H1 (cell line): ENCODE results near the gene ABHD6. TPM values are rescaled to one million over a fixed set of nuclear protein-coding genes. Genes with fewer than 3 reads are reported as not detected.

Experiments used
- CTCF ChIA-PET: fragments of 300-600 bp; sonication (Branson Sonifier 250); formaldehyde crosslinking; loops from one replicate; lab custom pipeline; 2021; ENCODE audit not compliant: partially characterized antibody; lab: Charles Lee
- POLR2A ChIA-PET: fragments of 300-600 bp; sonication (Branson Sonifier 250); formaldehyde crosslinking; loops from one replicate; lab custom pipeline; 2021; ENCODE audit warnings: inconsistent platforms; ENCODE audit not compliant: partially characterized antibody; lab: Charles Lee
- DNase-seq, 2 experiments: peaks; one replicate each; pipeline versions ENCODE4 v3.0.0 to v3.0.0-alpha.2; 2010 to 2022; ENCODE audit warnings: low spot score in 2 of 2, low read depth in 1 of 2, mixed read lengths in 1 of 2
- FAIRE-seq: peaks from 2 replicates; lab custom pipeline; 2011; peaks lifted over from hg19 to GRCh38; lab: Jason Lieb, UNC
- H2AFZ ChIP-seq: 2 replicates; pipeline ENCODE4 v1.8.1; 2012; ENCODE audit warnings: low read length, inconsistent platforms
- H2AK5ac ChIP-seq: 2 replicates; pipeline ENCODE4 v1.6.1; 2013; ENCODE audit warnings: low read depth, low read length
- H2BK120ac ChIP-seq: replicated peaks from 2 replicates; pipeline ENCODE3; 2013; ENCODE audit warnings: low read depth, low read length, inconsistent platforms
- H2BK12ac ChIP-seq: 2 replicates; pipeline ENCODE4 v1.6.1; 2013; ENCODE audit warnings: low read depth, low read length
- H2BK15ac ChIP-seq: 2 replicates; pipeline ENCODE4 v1.6.1; 2013; ENCODE audit warnings: low read length
- H2BK20ac ChIP-seq: 2 replicates; pipeline ENCODE4 v1.6.1; 2013; ENCODE audit warnings: low read length
- H2BK5ac ChIP-seq: 2 replicates; pipeline ENCODE4 v1.6.1; 2013; ENCODE audit warnings: low read depth, low read length
- H3K14ac ChIP-seq: 2 replicates; pipeline ENCODE4 v1.6.1; 2013; ENCODE audit warnings: inconsistent platforms; ENCODE audit not compliant: insufficient read length
- H3K18ac ChIP-seq: 2 replicates; pipeline ENCODE4 v1.6.1; 2013; ENCODE audit warnings: low read length; ENCODE audit errors: extremely low read depth
- H3K23ac ChIP-seq: 2 replicates; pipeline ENCODE4 v1.6.1; 2013; ENCODE audit warnings: inconsistent platforms; ENCODE audit not compliant: insufficient read length
- H3K23me2 ChIP-seq: 2 replicates; pipeline ENCODE4 v1.6.1; 2013; ENCODE audit warnings: low read depth, low read length
- H3K27ac ChIP-seq: 2 replicates; pipeline ENCODE4 v1.6.1; 2011; ENCODE audit warnings: low read depth, low read length, inconsistent platforms
- H3K27me3 ChIP-seq, 4 experiments: replicated peaks in 1 of 4; 1 replicate in 1 of 4; 2 replicates in 3 of 4; pipeline versions ENCODE4 v1.6.1 to v1.8.1; 2011 to 2013; ENCODE audit warnings: low read length in 3 of 4, mild to moderate bottlenecking in 3 of 4, inconsistent platforms in 2 of 4, mixed read lengths in 2 of 4, moderate library complexity in 1 of 4; ENCODE audit not compliant: control insufficient read depth in 3 of 4, insufficient read depth in 3 of 4; ENCODE audit errors: extremely low read depth in 1 of 4
- H3K36me3 ChIP-seq, 4 experiments: 2 replicates each; pipeline versions ENCODE4 v1.6.1 to v1.8.1; 2011 to 2013; ENCODE audit warnings: mild to moderate bottlenecking in 4 of 4, low read length in 3 of 4, moderate library complexity in 2 of 4, control low read depth in 1 of 4, inconsistent platforms in 1 of 4; ENCODE audit not compliant: insufficient read depth in 4 of 4, control insufficient read depth in 2 of 4
- H3K4ac ChIP-seq: replicated peaks from 2 replicates; pipeline ENCODE3; 2013; ENCODE audit warnings: low read length, low read depth, mixed read lengths, inconsistent platforms; ENCODE audit not compliant: insufficient read length
- H3K4me1 ChIP-seq, 4 experiments: replicated peaks in 1 of 4; 1 replicate in 1 of 4; 2 replicates in 3 of 4; pipeline versions ENCODE4 v1.6.1 to v1.8.1; 2011 to 2013; ENCODE audit warnings: low read length in 3 of 4, inconsistent platforms in 2 of 4, mixed read lengths in 1 of 4; ENCODE audit not compliant: insufficient read depth in 4 of 4, control insufficient read depth in 3 of 4
- H3K4me2 ChIP-seq, 2 experiments: 2 replicates each; pipeline versions ENCODE4 v1.6.1 to v1.8.1; 2011 to 2013; ENCODE audit warnings: low read depth in 2 of 2, low read length in 2 of 2, control low read depth in 1 of 2, inconsistent platforms in 1 of 2, mild to moderate bottlenecking in 1 of 2; ENCODE audit not compliant: insufficient read depth in 1 of 2
- H3K4me3 ChIP-seq, 4 experiments: fragments of 200-600, 300-600 bp in 1 of 4; sonication (generic), shearing (Covaris generic), sonication (Bioruptor Twin) in 1 of 4; 2 replicates each; pipeline versions ENCODE4 v1.5.1 to v1.8.1; 2011 to 2016; ENCODE audit warnings: low read length in 4 of 4, low read depth in 3 of 4, control low read depth in 2 of 4, inconsistent platforms in 2 of 4, mild to moderate bottlenecking in 2 of 4, mixed read lengths in 1 of 4, moderate library complexity in 1 of 4; ENCODE audit not compliant: insufficient read depth in 2 of 4; ENCODE audit errors: extremely low read depth in 1 of 4
- H3K56ac ChIP-seq: replicated peaks from 2 replicates; pipeline ENCODE3; 2013; ENCODE audit warnings: low read depth, mild to moderate bottlenecking, mixed read lengths, low read length, inconsistent platforms; ENCODE audit not compliant: insufficient read length
- H3K79me1 ChIP-seq: 2 replicates; pipeline ENCODE4 v1.6.1; 2013; ENCODE audit warnings: low read depth, low read length, control low read depth
- H3K79me2 ChIP-seq, 2 experiments: 2 replicates each; pipeline versions ENCODE4 v1.6.1 to v1.8.1; 2012 to 2013; ENCODE audit warnings: low read length in 2 of 2, mild to moderate bottlenecking in 2 of 2, inconsistent platforms in 1 of 2; ENCODE audit not compliant: insufficient read depth in 2 of 2, control insufficient read depth in 1 of 2
- H3K9ac ChIP-seq, 4 experiments: replicated peaks in 1 of 4; 1 replicate in 1 of 4; 2 replicates in 3 of 4; pipeline versions ENCODE4 v1.6.1 to v1.8.1; 2011 to 2013; ENCODE audit warnings: low read depth in 3 of 4, low read length in 3 of 4, control low read depth in 2 of 4, mild to moderate bottlenecking in 2 of 4, moderate library complexity in 2 of 4, inconsistent platforms in 1 of 4; ENCODE audit errors: extremely low read depth in 1 of 4
- H3K9me3 ChIP-seq, 2 experiments: 2 replicates each; pipeline versions ENCODE4 v1.6.1 to v1.8.1; 2012 to 2013; ENCODE audit warnings: mild to moderate bottlenecking in 2 of 2, moderate library complexity in 2 of 2, control low read depth in 1 of 2, inconsistent platforms in 1 of 2, low read depth in 1 of 2, low read length in 1 of 2, mixed read lengths in 1 of 2; ENCODE audit not compliant: insufficient read depth in 2 of 2
- H4K20me1 ChIP-seq, 2 experiments: replicated peaks in 1 of 2; 2 replicates each; pipeline versions ENCODE3 to v1.8.1; 2011 to 2013; ENCODE audit warnings: inconsistent platforms in 2 of 2, low read length in 2 of 2, mild to moderate bottlenecking in 1 of 2; ENCODE audit not compliant: insufficient read depth in 2 of 2, control insufficient read depth in 1 of 2
- H4K5ac ChIP-seq: 2 replicates; pipeline ENCODE4 v1.6.1; 2013; ENCODE audit warnings: low read length, low read depth, mixed read lengths, inconsistent platforms; ENCODE audit not compliant: insufficient read length
- H4K8ac ChIP-seq: 2 replicates; pipeline ENCODE4 v1.8.0; 2013; ENCODE audit warnings: mild to moderate bottlenecking, moderate library complexity, low read length, inconsistent platforms; ENCODE audit not compliant: insufficient read depth; ENCODE audit errors: extremely low read depth
- H4K91ac ChIP-seq: replicated peaks from 2 replicates; pipeline ENCODE3; 2013; ENCODE audit warnings: low read length, mixed read lengths, inconsistent platforms; ENCODE audit not compliant: insufficient read length
- RXRA ChIP-seq: IDR thresholded peaks from 2 replicates; pipeline ENCODE4 v1.6.1; 2011; ENCODE audit warnings: low read depth, mild to moderate bottlenecking, low read length, moderate library complexity; ENCODE audit not compliant: insufficient read depth
- WGBS, 2 experiments: shearing (Covaris generic) in 1 of 2; methylation state at CpG; one replicate each; pipeline versions ENCODE4 v1.1.6 to v1.1.7; 2013 to 2015; ENCODE audit warnings: low lambda C conversion rate in 2 of 2, mixed read lengths in 2 of 2, inconsistent platforms in 1 of 2, low coverage in 1 of 2, missing lambda C conversion rate in 1 of 2; ENCODE audit not compliant: insufficient replicate concordance in 2 of 2, insufficient coverage in 1 of 2, insufficient read length in 1 of 2; ENCODE audit errors: extremely low coverage in 1 of 2, missing lambda C conversion rate in 1 of 2; 5-methylcytosine and 5-hydroxymethylcytosine counted together
- polyA plus RNA-seq, 7 experiments: library from polyadenylated mRNA; depleted of rRNA in 3 of 7; stranded (reverse) in 5 of 7; unstranded in 2 of 7; fragments of >200 nt in 5 of 7; fragments of 200-250 nt in 2 of 7; gene quantifications; 1 replicate in 5 of 7; 2 replicates in 1 of 7; 4 replicates in 1 of 7; pipeline versions ENCODE4 v1.2.1 to v1.2.3, GENCODE V29; 2011 to 2013; ENCODE audit warnings: missing spikeins in 2 of 7, mixed read lengths in 2 of 7
- total RNA-seq: library from RNA; stranded (reverse); fragmentation: NEBNext Ultra II Directional; extraction: Animal tissue kit (Norgen Biotek cat#: 25700); gene quantifications from 2 replicates; pipeline ENCODE4 v1.2.1, GENCODE V29; 2021

The ABHD6 gene
- total and polyA plus RNA-seq, 2 of the 8 experiments (the other 6 are each of a cell fraction or from before 2014, with no cell fraction given) = 5.9 to 6.6 TPM

DNA sequence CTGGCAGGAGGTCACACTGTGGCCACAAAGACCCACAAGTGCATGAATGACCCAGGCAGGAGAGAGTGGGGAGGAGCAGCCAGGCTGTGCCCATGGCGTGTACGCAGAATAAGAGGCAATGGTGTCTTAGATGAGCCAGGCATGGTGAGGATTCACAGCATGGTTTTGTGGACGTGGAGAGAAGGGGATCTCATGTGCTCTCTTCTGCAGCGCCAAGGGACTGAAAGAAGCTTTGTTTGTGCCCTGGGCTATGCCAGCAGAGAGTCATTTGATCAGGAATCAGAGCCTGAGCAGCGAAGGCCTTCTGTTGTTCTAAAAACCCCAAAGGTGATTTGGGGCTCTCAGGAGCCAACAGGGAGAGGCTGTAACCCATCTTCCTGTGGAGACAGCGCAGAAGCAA, 49.8 kb downstream of the ABHD6 start:
- Histone ChIP-seq H2AK5ac (no peak overlapping the region), H3K9ac (no peak overlapping the region), H3K4me3 (no peak overlapping the region), H3K4me2 (no peak overlapping the region), H2BK120ac (no peak overlapping the region), H2BK12ac (no peak overlapping the region), H3K14ac (no peak overlapping the region), H4K8ac (no peak overlapping the region; the same call in 1 of the 2 replicates), H2BK5ac (no peak overlapping the region), H2BK15ac (no peak overlapping the region), H4K91ac (no peak overlapping the region), H3K18ac (no peak overlapping the region), H3K9me3 (peaks cover 0 to 7% of the 10 kb centered on the region in 2 experiments; a peak in 1 of 4 replicates), H4K20me1 (no peaks in the 10 kb centered on the region), H3K36me3 (no peaks in the 10 kb centered on the region), H3K4ac (no peak overlapping the region), H4K5ac (no peak overlapping the region), H3K23me2 (peaks cover 1% of the 10 kb centered on the region; the same call in 1 of the 2 replicates), H3K56ac (no peak overlapping the region), H3K27ac (no peak overlapping the region), H3K27me3 (no peaks in the 10 kb centered on the region), H2BK20ac (no peak overlapping the region), H3K79me2 (no peaks in the 10 kb centered on the region), H3K4me1 (no peaks in the 10 kb centered on the region), H3K79me1 (no peaks in the 10 kb centered on the region), H2AFZ (no peak overlapping the region), H3K23ac (no peak overlapping the region)
- no peak for DNase-seq
- no peak for FAIRE-seq
- CTCF ChIA-PET = interaction anchor here (0.9 to 1.1 kb wide), 4 partner anchors 15 to 70 kb away, joined by 3 to 4 read pairs (median 3); partner anchors contain the start of genes HTD2 and RPP14
- POLR2A ChIA-PET = no interaction called here
- WGBS, 2 experiments = 85% methylated on average over 6 of the region's 6 CpGs; no CpG with 5 or more reads in 1 of the 2 experiments
- TF ChIP-seq RXRA = no peak
